ENCODE data around the gene CACNA1D.
"Not testable (repeated sequence)": the region's sequence is repeated elsewhere in the genome, so short reads cannot be mapped to it uniquely, and the experiment has no call there.

The CACNA1D gene

GRCh38 chr3:53617893-53618523 lies 123.6 kb downstream of the CACNA1D start:
- DNase-seq: no peak

- DNase-seq: no peak
Observed at GRCh38 chr3:53618524-53618906, 124.1 kb downstream of the CACNA1D start.

- DNase-seq: no peak
Observed at GRCh38 chr3:53618936-53619335, 124.5 kb downstream of the CACNA1D start.

- DNase-seq: no peak
Observed at GRCh38 chr3:53624061-53624857, 129.8 kb downstream of the CACNA1D start.

GRCh38 chr3:53626876-53627275 lies 132.5 kb downstream of the CACNA1D start:
- DNase-seq: no peak

- no peak for DNase-seq
Observed at GRCh38 chr3:53628536-53629401, 134.4 kb downstream of the CACNA1D start.

GRCh38 chr3:53629402-53629723 lies 135.0 kb downstream of the CACNA1D start:
- DNase-seq: no peak

GRCh38 chr3:53630547-53630946 lies 136.1 kb downstream of the CACNA1D start:
- DNase-seq: no peak

- DNase-seq: no peak
Observed at GRCh38 chr3:53633197-53633787, 138.9 kb downstream of the CACNA1D start.

GRCh38 chr3:53635041-53635440 lies 140.6 kb downstream of the CACNA1D start:
- DNase-seq: no peak

- DNase-seq: not testable (repeated sequence)
Observed at GRCh38 chr3:53638806-53639205, 144.4 kb downstream of the CACNA1D start.

- DNase-seq: no peak
Observed at GRCh38 chr3:53641397-53641796, 147.0 kb downstream of the CACNA1D start.

- no peak for DNase-seq
Observed at GRCh38 chr3:53642211-53642610, 147.8 kb downstream of the CACNA1D start.

- DNase-seq: no peak
Observed at GRCh38 chr3:53643757-53644156, 149.3 kb downstream of the CACNA1D start.

- DNase-seq: no peak
Observed at GRCh38 chr3:53645754-53646153, 151.3 kb downstream of the CACNA1D start.

GRCh38 chr3:53646723-53647122 lies 152.3 kb downstream of the CACNA1D start:
- no peak for DNase-seq

GRCh38 chr3:53649816-53650215 lies 155.4 kb downstream of the CACNA1D start:
- no peak for DNase-seq

- DNase-seq: no peak
Observed at GRCh38 chr3:53650424-53650823, 156.0 kb downstream of the CACNA1D start.

GRCh38 chr3:53650928-53651661 lies 156.7 kb downstream of the CACNA1D start:
- DNase-seq: no peak

- no peak for DNase-seq
Observed at GRCh38 chr3:53651927-53652326, 157.5 kb downstream of the CACNA1D start.

GRCh38 chr3:53657651-53658050 lies 163.2 kb downstream of the CACNA1D start:
- no peak for DNase-seq

- DNase-seq: no peak
Observed at GRCh38 chr3:53658613-53659193, 164.3 kb downstream of the CACNA1D start.

Measured in activated naive CD4-positive, alpha-beta T cell treated with anti-CD3 and anti-CD28 coated beads, Interleukin-2, amount 50 U/mL, for 16 hours (primary cell).